ENCODE measurements around the gene FGF2. TPM values are rescaled to one million over a fixed set of nuclear protein-coding genes. Genes with fewer than 3 reads are reported as not detected.
"Not testable (repeated sequence)": the region's sequence is repeated elsewhere in the genome, so short reads cannot be mapped to it uniquely, and the experiment has no call there.

Gene FGF2
- total RNA-seq, 1 experiment from 2014 or later = 4.1 TPM

GRCh38 chr4:122863639-122864038 is 37.0 kb downstream of the FGF2 start:
- Histone ChIP-seq H3K9ac (ENCODE audit: low read length) (no peak overlapping the region), H3K9me2 (replicated peaks; ENCODE audit: low read length) (no peaks in the 10 kb centered on the region), H3K9me3 (ENCODE audit: low read length) (no peaks in the 10 kb centered on the region), H4K20me1 (ENCODE audit: low read length) (no peaks in the 10 kb centered on the region), H3K27ac (ENCODE audit: low read length) (no peak overlapping the region), H3F3A (ENCODE audit: low read length, unreplicated experiment) (no peaks in the 10 kb centered on the region), H3K27me3 (ENCODE audit: low read length) (no peaks in the 10 kb centered on the region), H3K36me3 (ENCODE audit: low read depth, low read length) (no peaks in the 10 kb centered on the region), H3K79me2 (ENCODE audit: low read length) (no peaks in the 10 kb centered on the region), H2AFZ (ENCODE audit: low read length) (no peak overlapping the region), H3K4me2 (ENCODE audit: low read length) (no peak overlapping the region), H3K4me1 (ENCODE audit: insufficient read depth, low read length) (no peaks in the 10 kb centered on the region), H3K4me3 (ENCODE audit: low read length) (no peak overlapping the region)
- ATAC-seq (no peak), DNase-seq (no peak)
- CTCF ChIA-PET = no interaction called here
- POLR2A ChIA-PET (ENCODE audit: unreplicated experiment) = no interaction called here
- no peak for TF ChIP-seq EZH2 (IDR thresholded peaks at IDR 0.05; ENCODE audit: low read length, unreplicated experiment)
- TF ChIP-seq, protein P1, sequence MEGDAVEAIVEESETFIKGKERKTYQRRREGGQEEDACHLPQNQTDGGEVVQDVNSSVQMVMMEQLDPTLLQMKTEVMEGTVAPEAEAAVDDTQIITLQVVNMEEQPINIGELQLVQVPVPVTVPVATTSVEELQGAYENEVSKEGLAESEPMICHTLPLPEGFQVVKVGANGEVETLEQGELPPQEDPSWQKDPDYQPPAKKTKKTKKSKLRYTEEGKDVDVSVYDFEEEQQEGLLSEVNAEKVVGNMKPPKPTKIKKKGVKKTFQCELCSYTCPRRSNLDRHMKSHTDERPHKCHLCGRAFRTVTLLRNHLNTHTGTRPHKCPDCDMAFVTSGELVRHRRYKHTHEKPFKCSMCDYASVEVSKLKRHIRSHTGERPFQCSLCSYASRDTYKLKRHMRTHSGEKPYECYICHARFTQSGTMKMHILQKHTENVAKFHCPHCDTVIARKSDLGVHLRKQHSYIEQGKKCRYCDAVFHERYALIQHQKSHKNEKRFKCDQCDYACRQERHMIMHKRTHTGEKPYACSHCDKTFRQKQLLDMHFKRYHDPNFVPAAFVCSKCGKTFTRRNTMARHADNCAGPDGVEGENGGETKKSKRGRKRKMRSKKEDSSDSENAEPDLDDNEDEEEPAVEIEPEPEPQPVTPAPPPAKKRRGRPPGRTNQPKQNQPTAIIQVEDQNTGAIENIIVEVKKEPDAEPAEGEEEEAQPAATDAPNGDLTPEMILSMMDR (conservative IDR thresholded peaks at IDR 0.05; ENCODE audit: low read depth, low read length) = no peak
- TF ChIP-seq EZH2phosphoT487 (IDR thresholded peaks at IDR 0.05; ENCODE audit: borderline replicate concordance, low read length) = no peak
- BruUV-seq (replicated peaks) = no TSS peak
- intact Hi-C loops (cut with micrococcal nuclease) = no loop called here

DNA sequence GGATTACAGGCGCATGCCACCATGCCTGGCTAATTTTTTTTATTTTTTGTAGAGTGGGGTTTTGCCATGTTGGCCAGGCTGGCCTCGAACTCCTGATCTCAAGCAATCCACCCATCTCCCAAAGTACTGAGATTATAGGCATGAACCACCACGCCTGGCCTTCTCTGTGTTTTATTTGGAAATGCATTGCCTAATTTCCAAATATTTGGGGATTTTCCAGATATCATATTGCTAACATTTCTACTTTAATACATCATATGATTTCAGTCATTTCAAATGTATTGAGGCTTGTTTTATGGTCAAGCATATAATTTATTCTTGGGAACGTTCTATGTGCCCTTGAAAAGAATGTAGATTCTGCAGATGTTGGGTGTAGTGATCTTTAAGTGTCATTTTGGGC is 38.8 kb downstream of the FGF2 start:
- CTCF ChIA-PET = no interaction called here
- H3K27me3 ChIP-seq (ENCODE audit: low read length) = no peaks in the 10 kb centered on the region
- no peaks in the 10 kb centered on the region for H3K36me3 ChIP-seq (ENCODE audit: low read depth, low read length)
- TF ChIP-seq EZH2phosphoT487 (IDR thresholded peaks at IDR 0.05; ENCODE audit: borderline replicate concordance, low read length) (no peak), EZH2 (IDR thresholded peaks at IDR 0.05; ENCODE audit: low read length, unreplicated experiment) (no peak)
- TF ChIP-seq, protein P1 (conservative IDR thresholded peaks at IDR 0.05; ENCODE audit: low read depth, low read length) = no peak
- ATAC-seq (no peak), DNase-seq (no peak)
- POLR2A ChIA-PET (ENCODE audit: unreplicated experiment) = interaction anchor here (0.6 kb wide), 1 partner anchor 9 kb away, joined by 3 read pairs; no protein-coding TSS in a partner anchor
- no peak overlapping the region for H3K27ac ChIP-seq (ENCODE audit: low read length)
- no peaks in the 10 kb centered on the region for H3F3A ChIP-seq (ENCODE audit: low read length, unreplicated experiment)
- H4K20me1 ChIP-seq (ENCODE audit: low read length) = no peaks in the 10 kb centered on the region
- H2AFZ ChIP-seq (ENCODE audit: low read length) = no peak overlapping the region
- H3K9me2 ChIP-seq (replicated peaks; ENCODE audit: low read length) = no peaks in the 10 kb centered on the region
- H3K4me1 ChIP-seq (ENCODE audit: insufficient read depth, low read length) = no peaks in the 10 kb centered on the region
- no peak overlapping the region for H3K9ac ChIP-seq (ENCODE audit: low read length)
- no peak overlapping the region for H3K4me3 ChIP-seq (ENCODE audit: low read length)
- no peaks in the 10 kb centered on the region for H3K79me2 ChIP-seq (ENCODE audit: low read length)
- H3K4me2 ChIP-seq (ENCODE audit: low read length) = no peak overlapping the region
- no peaks in the 10 kb centered on the region for H3K9me3 ChIP-seq (ENCODE audit: low read length)
- BruUV-seq (replicated peaks) = no TSS peak
- intact Hi-C loops (cut with micrococcal nuclease) = no loop called here

DNA sequence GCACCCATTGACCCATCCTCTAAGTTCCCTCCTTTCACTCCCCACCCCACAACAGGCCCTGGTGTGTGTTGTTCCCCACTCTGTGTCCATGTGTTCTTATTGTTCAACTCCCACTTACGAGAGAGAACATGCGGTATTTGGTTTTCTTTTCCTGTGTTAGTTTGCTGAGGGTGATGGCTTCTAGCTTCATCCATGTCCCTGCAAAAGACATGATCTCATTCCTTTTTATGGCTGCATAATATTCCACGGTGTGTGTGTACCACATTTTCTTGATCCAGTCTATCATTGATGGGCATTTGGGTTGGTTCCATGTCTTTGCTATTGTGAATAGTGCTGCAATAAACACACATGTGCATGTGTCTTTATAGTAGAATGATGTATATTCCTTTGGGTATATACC is 41.6 kb downstream of the FGF2 start:
- DNase-seq; POLR2A ChIA-PET (ENCODE audit: unreplicated experiment); CTCF ChIA-PET; H3F3A ChIP-seq (ENCODE audit: low read length, unreplicated experiment); H3K27me3 ChIP-seq (ENCODE audit: low read length); H3K9me2 ChIP-seq (replicated peaks; ENCODE audit: low read length); H3K4me3 ChIP-seq (ENCODE audit: low read length); BruUV-seq (replicated peaks); intact Hi-C loops (cut with micrococcal nuclease); H3K9me3 ChIP-seq (ENCODE audit: low read length); H4K20me1 ChIP-seq (ENCODE audit: low read length); H3K9ac ChIP-seq (ENCODE audit: low read length); ATAC-seq; H3K79me2 ChIP-seq (ENCODE audit: low read length); H3K36me3 ChIP-seq (ENCODE audit: low read depth, low read length); H3K4me2 ChIP-seq (ENCODE audit: low read length); H2AFZ ChIP-seq (ENCODE audit: low read length); H3K4me1 ChIP-seq (ENCODE audit: insufficient read depth, low read length); H3K27ac ChIP-seq (ENCODE audit: low read length): not testable (repeated sequence)
